ENCODE data around the gene SH3D21. TPM values are rescaled to one million over a fixed set of nuclear protein-coding genes. Genes with fewer than 3 reads are reported as not detected.

Gene SH3D21
- total and polyA plus RNA-seq, 2 of the 8 experiments (the other 6 are each of a cell fraction or from before 2014, with no cell fraction given): 3.4 to 8.6 TPM

- TF ChIP-seq CHD7 (IDR thresholded peaks at IDR 0.05; ENCODE audit: insufficient replicate concordance, low read length): no peak
- no peak for TF ChIP-seq RFX5 (IDR thresholded peaks at IDR 0.05; ENCODE audit: borderline replicate concordance, low read depth, low read length)
- no peak for TF ChIP-seq MAFK (IDR thresholded peaks at IDR 0.05; ENCODE audit: low read depth, low read length)
- no peak for TF ChIP-seq BACH1 (IDR thresholded peaks at IDR 0.05; ENCODE audit: low read length)
These were observed 16.0 kb downstream of the SH3D21 start (continued) for GRCh38 chr1:36322041-36322785.
